ENCODE results near the gene YIPF5.

- TF ChIP-seq CTCF (IDR thresholded peaks at IDR 0.05; ENCODE audit: low read depth, low read length): no peak
- no peak for TF ChIP-seq POLR2A (IDR thresholded peaks at IDR 0.05; ENCODE audit: extremely low read depth, insufficient read length)
- TF ChIP-seq MAX (IDR thresholded peaks at IDR 0.05; ENCODE audit: low read depth, low read length): no peak
- TF ChIP-seq MYC (IDR thresholded peaks at IDR 0.05; ENCODE audit: low read depth, low read length): no peak
These were observed 3.8 kb downstream of the YIPF5 start for GRCh38 chr5:144166696-144167095.

Measured in NB4 (cell line).